Astrocyte (in vitro differentiated cells and primary cell): ENCODE data around the gene MCUR1. TPM values are rescaled to one million over a fixed set of nuclear protein-coding genes. Genes with fewer than 3 reads are reported as not detected.
A peak's percentile ranks its signal among the peaks of the same experiment; 100 is the strongest.

ENCODE experiments used
- DNase-seq: peaks from one replicate; pipeline ENCODE4 v3.0.0-alpha.2; 2010; ENCODE audit warnings: low read depth
- FAIRE-seq: peaks from 2 replicates; lab custom pipeline; 2011; peaks lifted over from hg19 to GRCh38; lab: Jason Lieb, UNC
- H2AFZ ChIP-seq: 2 replicates; pipeline ENCODE4 v1.6.0; 2012; ENCODE audit warnings: low read depth, low read length, inconsistent platforms
- H3K27ac ChIP-seq: 2 replicates; pipeline ENCODE4 v1.5.1; 2011; ENCODE audit warnings: low read depth, low read length, inconsistent platforms
- H3K27me3 ChIP-seq: 2 replicates; pipeline ENCODE4 v1.6.0; 2011; ENCODE audit warnings: low read length, inconsistent platforms; ENCODE audit not compliant: insufficient read depth
- H3K36me3 ChIP-seq: 2 replicates; pipeline ENCODE4 v1.5.1; 2011; ENCODE audit warnings: low read length, inconsistent platforms; ENCODE audit not compliant: insufficient read depth
- H3K4me1 ChIP-seq: 2 replicates; pipeline ENCODE4 v1.5.1; 2011; ENCODE audit warnings: low read length, inconsistent platforms; ENCODE audit not compliant: insufficient read depth
- H3K4me2 ChIP-seq: 2 replicates; pipeline ENCODE4 v1.6.0; 2012; ENCODE audit warnings: low read length, inconsistent platforms
- H3K4me3 ChIP-seq: 2 replicates; pipeline ENCODE4 v1.5.1; 2011; ENCODE audit warnings: low read depth, mild to moderate bottlenecking, low read length, inconsistent platforms; ENCODE audit not compliant: insufficient read depth
- H3K79me2 ChIP-seq: 2 replicates; pipeline ENCODE4 v1.6.0; 2012; ENCODE audit warnings: mild to moderate bottlenecking, low read length, inconsistent platforms; ENCODE audit not compliant: insufficient read depth
- H3K9ac ChIP-seq: 2 replicates; pipeline ENCODE4 v1.6.0; 2012; ENCODE audit warnings: mild to moderate bottlenecking, low read length, inconsistent platforms
- H3K9me3 ChIP-seq: 2 replicates; pipeline ENCODE4 v1.5.1; 2012; ENCODE audit warnings: low read depth, mild to moderate bottlenecking, low read length, inconsistent platforms; ENCODE audit not compliant: insufficient read depth
- H4K20me1 ChIP-seq: 2 replicates; pipeline ENCODE4 v1.6.0; 2012; ENCODE audit warnings: low read length, inconsistent platforms; ENCODE audit not compliant: insufficient read depth
- H3K27ac Mint-ChIP-seq: one replicate; pipeline ENCODE4 v1.8.0; 2021; ENCODE audit warnings: mild to moderate bottlenecking, mixed read lengths; ENCODE audit not compliant: unreplicated experiment
- H3K27me3 Mint-ChIP-seq: one replicate; pipeline ENCODE4 v1.8.0; 2021; ENCODE audit warnings: low read depth, mixed read lengths; ENCODE audit not compliant: unreplicated experiment
- H3K36me3 Mint-ChIP-seq: one replicate; pipeline ENCODE4 v1.8.0; 2021; ENCODE audit warnings: low read depth, mixed read lengths; ENCODE audit not compliant: unreplicated experiment
- H3K4me1 Mint-ChIP-seq: one replicate; pipeline ENCODE4 v1.8.0; 2021; ENCODE audit warnings: low read depth, mixed read lengths; ENCODE audit not compliant: unreplicated experiment
- H3K4me3 Mint-ChIP-seq: one replicate; pipeline ENCODE4 v1.8.0; 2021; ENCODE audit warnings: mild to moderate bottlenecking, moderate library complexity, mixed read lengths; ENCODE audit not compliant: unreplicated experiment
- H3K9me3 Mint-ChIP-seq: one replicate; pipeline ENCODE4 v1.8.0; 2021; ENCODE audit warnings: mild to moderate bottlenecking, mixed read lengths; ENCODE audit not compliant: unreplicated experiment
- EZH2 ChIP-seq: IDR thresholded peaks from 2 replicates; pipeline ENCODE4 v1.6.1; 2012; ENCODE audit warnings: mild to moderate bottlenecking, low read length, inconsistent platforms; ENCODE audit not compliant: insufficient read depth
- total RNA-seq: library from RNA; stranded (reverse); gene quantifications from 2 replicates; pipeline ENCODE4 v1.2.1, GENCODE V29; 2021
- TF ChIP-seq, protein P1 (sequence below): IDR thresholded peaks from 2 replicates; pipeline ENCODE4 v1.5.1; 2011; ENCODE audit warnings: low read depth, mild to moderate bottlenecking, inconsistent platforms, low read length, moderate library complexity; ENCODE audit not compliant: insufficient read depth

The MCUR1 gene
- total RNA-seq, 1 donor from 2014 or later: 21.5 TPM

DNA sequence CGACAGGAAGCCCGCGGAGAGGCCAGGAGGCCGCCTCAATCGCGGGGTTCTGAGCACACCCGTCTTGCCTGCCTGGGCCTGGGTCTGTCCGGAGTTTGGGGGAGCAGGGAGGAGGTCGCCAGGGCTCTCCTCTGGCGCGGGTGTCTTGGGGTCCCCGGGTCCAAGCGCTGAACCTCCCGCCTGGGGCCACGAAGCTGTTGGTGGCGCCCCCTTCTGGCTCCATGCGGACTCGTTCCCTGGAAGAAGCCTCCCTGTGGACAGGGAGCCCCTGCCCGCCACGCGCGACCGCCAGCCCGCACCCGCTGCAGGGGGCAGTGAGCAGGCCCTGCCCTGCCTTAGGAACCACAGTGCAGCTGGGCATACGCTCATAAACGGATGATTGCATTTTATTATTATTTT is 44.7 kb downstream of the MCUR1 start:
- Mint-ChIP-seq H3K4me3 (no peak overlapping the region), H3K27ac (no peak overlapping the region), H3K4me1 (peaks cover 18% of the 10 kb centered on the region), H3K36me3 (no peaks in the 10 kb centered on the region), H3K9me3 (no peaks in the 10 kb centered on the region), H3K27me3 (no peaks in the 10 kb centered on the region)
- DNase-seq (no peak), FAIRE-seq (no peak)
- no peaks in the 10 kb centered on the region for H3K79me2 ChIP-seq
- H3K27me3 ChIP-seq: no peaks in the 10 kb centered on the region
- no peak for TF ChIP-seq EZH2
- TF ChIP-seq, protein P1, sequence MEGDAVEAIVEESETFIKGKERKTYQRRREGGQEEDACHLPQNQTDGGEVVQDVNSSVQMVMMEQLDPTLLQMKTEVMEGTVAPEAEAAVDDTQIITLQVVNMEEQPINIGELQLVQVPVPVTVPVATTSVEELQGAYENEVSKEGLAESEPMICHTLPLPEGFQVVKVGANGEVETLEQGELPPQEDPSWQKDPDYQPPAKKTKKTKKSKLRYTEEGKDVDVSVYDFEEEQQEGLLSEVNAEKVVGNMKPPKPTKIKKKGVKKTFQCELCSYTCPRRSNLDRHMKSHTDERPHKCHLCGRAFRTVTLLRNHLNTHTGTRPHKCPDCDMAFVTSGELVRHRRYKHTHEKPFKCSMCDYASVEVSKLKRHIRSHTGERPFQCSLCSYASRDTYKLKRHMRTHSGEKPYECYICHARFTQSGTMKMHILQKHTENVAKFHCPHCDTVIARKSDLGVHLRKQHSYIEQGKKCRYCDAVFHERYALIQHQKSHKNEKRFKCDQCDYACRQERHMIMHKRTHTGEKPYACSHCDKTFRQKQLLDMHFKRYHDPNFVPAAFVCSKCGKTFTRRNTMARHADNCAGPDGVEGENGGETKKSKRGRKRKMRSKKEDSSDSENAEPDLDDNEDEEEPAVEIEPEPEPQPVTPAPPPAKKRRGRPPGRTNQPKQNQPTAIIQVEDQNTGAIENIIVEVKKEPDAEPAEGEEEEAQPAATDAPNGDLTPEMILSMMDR: no peak
- no peaks in the 10 kb centered on the region for H3K9me3 ChIP-seq
- H4K20me1 ChIP-seq: no peaks in the 10 kb centered on the region
- no peak overlapping the region for H3K27ac ChIP-seq
- H3K4me2 ChIP-seq: no peak overlapping the region
- no peak overlapping the region for H3K4me3 ChIP-seq
- H2AFZ ChIP-seq: no peak overlapping the region
- H3K4me1 ChIP-seq: peaks cover 11% of the 10 kb centered on the region
- H3K9ac ChIP-seq: no peak overlapping the region
- H3K36me3 ChIP-seq: no peaks in the 10 kb centered on the region

DNA sequence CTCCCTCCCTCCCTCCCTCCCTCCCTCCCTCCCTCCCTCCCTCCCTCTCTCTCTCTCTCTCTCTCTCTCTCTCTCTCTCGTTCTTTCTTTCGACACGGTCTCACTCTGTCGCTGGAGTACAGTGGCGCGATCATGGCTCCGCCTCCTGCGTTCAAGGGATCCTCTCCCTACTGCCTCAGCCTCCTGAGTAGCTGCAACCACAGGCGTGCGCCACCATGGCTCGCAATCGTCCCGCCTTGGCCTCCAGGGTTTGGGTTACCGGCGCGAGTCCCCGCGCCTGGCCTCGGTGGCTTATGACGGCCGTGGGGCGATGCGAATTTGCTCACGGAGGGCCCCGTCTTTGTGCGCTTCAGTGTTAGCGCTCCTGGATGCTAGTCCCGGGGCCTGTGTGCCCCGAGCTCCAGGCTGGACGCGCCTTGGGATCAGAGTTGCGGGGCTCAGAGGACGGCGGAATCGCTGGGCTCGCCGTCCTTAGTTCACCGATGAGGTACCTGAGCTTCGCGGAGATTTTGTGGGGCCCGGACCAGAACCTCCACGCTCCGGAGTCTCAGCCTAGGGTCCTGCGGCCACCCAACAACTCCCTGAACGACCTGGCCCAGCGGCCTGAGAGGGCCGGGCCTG is 45.2 kb downstream of the MCUR1 start:
- Histone ChIP-seq H3K36me3 (no peaks in the 10 kb centered on the region), H3K79me2 (no peaks in the 10 kb centered on the region), H3K9ac (no peak overlapping the region), H4K20me1 (no peaks in the 10 kb centered on the region), H3K27ac (no peak overlapping the region), H3K27me3 (no peaks in the 10 kb centered on the region), H3K4me3 (no peak overlapping the region), H2AFZ (no peak overlapping the region), H3K4me2 (no peak overlapping the region), H3K9me3 (no peaks in the 10 kb centered on the region), H3K4me1 (peaks cover 11% of the 10 kb centered on the region)
- DNase-seq (no peak), FAIRE-seq (no peak)
- Mint-ChIP-seq H3K36me3 (no peaks in the 10 kb centered on the region), H3K27ac (no peak overlapping the region), H3K27me3 (no peaks in the 10 kb centered on the region), H3K4me3 (no peak overlapping the region), H3K9me3 (no peaks in the 10 kb centered on the region), H3K4me1 (peaks cover 18% of the 10 kb centered on the region)
- TF ChIP-seq, protein P1: no peak

DNA sequence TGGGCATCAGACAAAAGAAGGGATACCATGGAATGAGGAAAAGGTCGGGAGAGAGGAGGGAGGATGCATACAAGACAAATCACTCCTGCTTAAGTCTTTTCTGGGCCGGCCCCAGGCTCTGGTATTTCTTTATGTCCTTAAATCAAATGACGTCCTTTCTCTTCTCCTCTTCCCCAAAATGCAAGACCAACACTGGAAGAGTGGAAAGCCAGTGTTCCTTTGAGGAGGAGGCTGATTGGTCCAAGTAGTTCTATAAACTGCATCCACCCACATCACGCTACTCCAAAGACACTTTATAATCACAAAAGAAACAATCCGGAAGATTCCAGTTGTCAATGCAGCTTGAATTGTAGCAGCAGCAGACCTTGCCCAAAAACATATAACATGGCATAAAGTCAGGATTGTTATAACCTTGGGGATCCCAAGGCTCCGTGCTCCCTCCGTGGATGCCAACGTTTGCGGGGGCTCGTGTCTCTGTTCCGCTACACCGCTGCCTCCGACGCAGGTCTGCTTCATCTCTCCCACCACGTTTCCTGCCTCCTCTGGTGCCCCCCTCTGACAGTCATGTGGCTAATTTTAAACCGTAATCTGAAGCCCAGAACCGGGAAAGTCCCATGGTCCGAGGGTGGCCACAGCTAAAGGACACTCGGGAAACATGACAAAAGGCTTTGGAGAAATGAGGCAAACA is 47.1 kb downstream of the MCUR1 start:
- Mint-ChIP-seq H3K9me3 (no peaks in the 10 kb centered on the region), H3K36me3 (no peaks in the 10 kb centered on the region), H3K4me3 (no peak overlapping the region), H3K27me3 (no peaks in the 10 kb centered on the region), H3K27ac (peak overlapping the region; percentile 68), H3K4me1 (peaks cover 26% of the 10 kb centered on the region)
- peak overlapping the region; percentile 80 for H3K4me2 ChIP-seq
- no peaks in the 10 kb centered on the region for H3K36me3 ChIP-seq
- no peaks in the 10 kb centered on the region for H3K27me3 ChIP-seq
- H3K4me1 ChIP-seq: peaks cover 11% of the 10 kb centered on the region
- no peak for TF ChIP-seq EZH2
- no peaks in the 10 kb centered on the region for H3K79me2 ChIP-seq
- peak overlapping the region; percentile 32 for H3K4me3 ChIP-seq
- H3K9ac ChIP-seq: peak overlapping the region; percentile 51
- DNase-seq: peak; percentile 32
- H2AFZ ChIP-seq: peak overlapping the region; percentile 85
- H3K27ac ChIP-seq: no peak overlapping the region
- H3K9me3 ChIP-seq: peaks cover 3% of the 10 kb centered on the region
- FAIRE-seq: no peak
- H4K20me1 ChIP-seq: no peaks in the 10 kb centered on the region
